Measurements from ENCODE around the gene ACSM2B. TPM values are rescaled to one million over a fixed set of nuclear protein-coding genes. Genes with fewer than 3 reads are reported as not detected.

ACSM2B gene
- total RNA-seq, 1 donor from 2014 or later: not detected

GRCh38 chr16:20613481-20614185, 37.5 kb upstream of the ACSM2B start:
- H2AFZ ChIP-seq (ENCODE audit: low read depth, low read length): no peak overlapping the region
- no peak overlapping the region for H3K27ac ChIP-seq (ENCODE audit: low read depth, low read length)
- H3K4me3 Mint-ChIP-seq (ENCODE audit: unreplicated experiment): no peak overlapping the region
- H3K4me1 Mint-ChIP-seq (ENCODE audit: low read depth, unreplicated experiment): no peaks in the 10 kb centered on the region
- TF ChIP-seq, protein P1, sequence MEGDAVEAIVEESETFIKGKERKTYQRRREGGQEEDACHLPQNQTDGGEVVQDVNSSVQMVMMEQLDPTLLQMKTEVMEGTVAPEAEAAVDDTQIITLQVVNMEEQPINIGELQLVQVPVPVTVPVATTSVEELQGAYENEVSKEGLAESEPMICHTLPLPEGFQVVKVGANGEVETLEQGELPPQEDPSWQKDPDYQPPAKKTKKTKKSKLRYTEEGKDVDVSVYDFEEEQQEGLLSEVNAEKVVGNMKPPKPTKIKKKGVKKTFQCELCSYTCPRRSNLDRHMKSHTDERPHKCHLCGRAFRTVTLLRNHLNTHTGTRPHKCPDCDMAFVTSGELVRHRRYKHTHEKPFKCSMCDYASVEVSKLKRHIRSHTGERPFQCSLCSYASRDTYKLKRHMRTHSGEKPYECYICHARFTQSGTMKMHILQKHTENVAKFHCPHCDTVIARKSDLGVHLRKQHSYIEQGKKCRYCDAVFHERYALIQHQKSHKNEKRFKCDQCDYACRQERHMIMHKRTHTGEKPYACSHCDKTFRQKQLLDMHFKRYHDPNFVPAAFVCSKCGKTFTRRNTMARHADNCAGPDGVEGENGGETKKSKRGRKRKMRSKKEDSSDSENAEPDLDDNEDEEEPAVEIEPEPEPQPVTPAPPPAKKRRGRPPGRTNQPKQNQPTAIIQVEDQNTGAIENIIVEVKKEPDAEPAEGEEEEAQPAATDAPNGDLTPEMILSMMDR (IDR thresholded peaks at IDR 0.05; ENCODE audit: insufficient read depth, low read depth, low read length): no peak
- no peak for TF ChIP-seq EZH2 (IDR thresholded peaks at IDR 0.05; ENCODE audit: insufficient read depth, low read length)
- DNase-seq (ENCODE audit: low read depth) (no peak), FAIRE-seq (no peak)
- no peaks in the 10 kb centered on the region for H3K79me2 ChIP-seq (ENCODE audit: insufficient read depth, low read length)
- no peak overlapping the region for H3K27ac Mint-ChIP-seq (ENCODE audit: unreplicated experiment)
- no peaks in the 10 kb centered on the region for H3K4me1 ChIP-seq (ENCODE audit: insufficient read depth, low read length)
- no peak overlapping the region for H3K9ac ChIP-seq (ENCODE audit: low read length)
- H3K9me3 ChIP-seq (ENCODE audit: insufficient read depth, low read depth, low read length): peaks cover 3% of the 10 kb centered on the region
- no peak overlapping the region for H3K4me3 ChIP-seq (ENCODE audit: insufficient read depth, low read depth, low read length)
- no peaks in the 10 kb centered on the region for H4K20me1 ChIP-seq (ENCODE audit: insufficient read depth, low read length)
- H3K27me3 ChIP-seq (ENCODE audit: insufficient read depth, low read length): no peaks in the 10 kb centered on the region
- H3K36me3 ChIP-seq (ENCODE audit: insufficient read depth, low read length): no peaks in the 10 kb centered on the region
- H3K36me3 Mint-ChIP-seq (ENCODE audit: low read depth, unreplicated experiment): peaks cover 1% of the 10 kb centered on the region
- H3K4me2 ChIP-seq (ENCODE audit: low read length): no peak overlapping the region
- H3K9me3 Mint-ChIP-seq (ENCODE audit: unreplicated experiment): peaks cover 3% of the 10 kb centered on the region
- peaks cover 61% of the 10 kb centered on the region for H3K27me3 Mint-ChIP-seq (ENCODE audit: low read depth, unreplicated experiment)

GRCh38 chr16:20612551-20613480, 36.6 kb upstream of the ACSM2B start:
- Histone ChIP-seq H3K27me3 (ENCODE audit: insufficient read depth, low read length) (no peaks in the 10 kb centered on the region), H3K4me2 (ENCODE audit: low read length) (no peak overlapping the region), H2AFZ (ENCODE audit: low read depth, low read length) (no peak overlapping the region), H3K9ac (ENCODE audit: low read length) (no peak overlapping the region), H3K79me2 (ENCODE audit: insufficient read depth, low read length) (no peaks in the 10 kb centered on the region), H3K4me3 (ENCODE audit: insufficient read depth, low read depth, low read length) (no peak overlapping the region), H3K27ac (ENCODE audit: low read depth, low read length) (no peak overlapping the region), H3K36me3 (ENCODE audit: insufficient read depth, low read length) (no peaks in the 10 kb centered on the region), H4K20me1 (ENCODE audit: insufficient read depth, low read length) (no peaks in the 10 kb centered on the region), H3K4me1 (ENCODE audit: insufficient read depth, low read length) (no peaks in the 10 kb centered on the region), H3K9me3 (ENCODE audit: insufficient read depth, low read depth, low read length) (peaks cover 3% of the 10 kb centered on the region)
- no peaks in the 10 kb centered on the region for H3K4me1 Mint-ChIP-seq (ENCODE audit: low read depth, unreplicated experiment)
- FAIRE-seq (no peak), DNase-seq (ENCODE audit: low read depth) (no peak)
- peaks cover 3% of the 10 kb centered on the region for H3K9me3 Mint-ChIP-seq (ENCODE audit: unreplicated experiment)
- TF ChIP-seq, protein P1 (IDR thresholded peaks at IDR 0.05; ENCODE audit: insufficient read depth, low read depth, low read length): no peak
- TF ChIP-seq EZH2 (IDR thresholded peaks at IDR 0.05; ENCODE audit: insufficient read depth, low read length): no peak
- H3K4me3 Mint-ChIP-seq (ENCODE audit: unreplicated experiment): no peak overlapping the region
- H3K27ac Mint-ChIP-seq (ENCODE audit: unreplicated experiment): no peak overlapping the region
- H3K27me3 Mint-ChIP-seq (ENCODE audit: low read depth, unreplicated experiment): peaks cover 58% of the 10 kb centered on the region
- peaks cover 1% of the 10 kb centered on the region for H3K36me3 Mint-ChIP-seq (ENCODE audit: low read depth, unreplicated experiment)
